GM12878 (cell line): ENCODE measurements around the gene LONRF2.

Experiments
- CTCF ChIP-seq, 3 experiments: IDR thresholded peaks in 2 of 3; conservative IDR thresholded peaks in 1 of 3; 2 replicates each; pipeline ENCODE4 v1.5.1; 2011; ENCODE audit warnings: low read depth in 3 of 3, low read length in 3 of 3, mild to moderate bottlenecking in 3 of 3, control low read depth in 2 of 3, moderate library complexity in 2 of 3, inconsistent platforms in 1 of 3, mixed read lengths in 1 of 3; ENCODE audit not compliant: control insufficient read depth in 2 of 3, insufficient read depth in 1 of 3; ENCODE audit errors: extremely low read depth in 1 of 3
- EP300 ChIP-seq, 2 experiments: fragments of 150-350 bp in 1 of 2; IDR thresholded peaks; 2 replicates each; pipeline ENCODE4 v1.6.1; 2011 to 2012; ENCODE audit warnings: low read depth in 2 of 2, low read length in 2 of 2, borderline replicate concordance in 1 of 2, improper control_type of control experiment in 1 of 2, inconsistent platforms in 1 of 2; ENCODE audit not compliant: control insufficient read depth in 1 of 2
- EZH2 ChIP-seq: IDR thresholded peaks from 2 replicates; pipeline ENCODE4 v1.6.1; 2012; ENCODE audit warnings: low read depth, mild to moderate bottlenecking, control low read depth, inconsistent platforms, low read length, borderline replicate concordance; ENCODE audit not compliant: control insufficient read depth
- HDAC6 ChIP-seq: fragments of 200-600 bp; sonication (generic); IDR thresholded peaks from one replicate; pipeline ENCODE4 v1.8.0; 2017; ENCODE audit warnings: antibody characterized with exemption; ENCODE audit not compliant: unreplicated experiment
- IKZF1 ChIP-seq: fragments of 450-650 bp; conservative IDR thresholded peaks from 2 replicates; pipeline ENCODE4 v1.6.1; 2017; ENCODE audit warnings: antibody characterized with exemption, mild to moderate bottlenecking
- MXI1 ChIP-seq: fragments of 150-350 bp; IDR thresholded peaks from 2 replicates; pipeline ENCODE4 v1.6.1; 2011; ENCODE audit warnings: low read depth, mild to moderate bottlenecking, inconsistent platforms, low read length, improper control_type of control experiment
- POLR2AphosphoS2 ChIP-seq: IDR thresholded peaks from 2 replicates; pipeline ENCODE4 v1.6.1; 2011; ENCODE audit warnings: low read depth, mild to moderate bottlenecking, low read length, improper control_type of control experiment, moderate library complexity
- POLR2AphosphoS5 ChIP-seq: IDR thresholded peaks from 2 replicates; pipeline ENCODE4 v1.6.1; 2011; ENCODE audit warnings: mild to moderate bottlenecking, low read length, inconsistent platforms
- RCOR1 ChIP-seq: conservative IDR thresholded peaks from 2 replicates; pipeline ENCODE4 v1.6.1; 2012; ENCODE audit warnings: low read depth, low read length, improper control_type of control experiment
- SREBF1 ChIP-seq: IDR thresholded peaks from 2 replicates; pipeline ENCODE4 v1.6.1; 2012; ENCODE audit warnings: mild to moderate bottlenecking, low read length
- SRF ChIP-seq, 2 experiments: IDR thresholded peaks; 2 replicates each; pipeline ENCODE4 v1.6.1; 2011; ENCODE audit warnings: low read depth in 2 of 2, low read length in 2 of 2, mild to moderate bottlenecking in 1 of 2, moderate library complexity in 1 of 2
- YY1 ChIP-seq: IDR thresholded peaks from 2 replicates; pipeline ENCODE4 v1.6.1; 2011; ENCODE audit warnings: low read depth, mild to moderate bottlenecking, low read length
- ZBTB33 ChIP-seq: fragments of 450-650 bp; IDR thresholded peaks from 2 replicates; pipeline ENCODE4 v1.6.1; 2017; ENCODE audit warnings: mild to moderate bottlenecking

GRCh38 chr2:100272841-100273329, 49.4 kb downstream of the LONRF2 start:
- no peak for TF ChIP-seq MXI1
- TF ChIP-seq CTCF (IDR thresholded peaks at IDR 0.05 in 2 of 3, conservative IDR thresholded peaks at IDR 0.05 in 1 of 3; ENCODE audit: control insufficient read depth in 2 of 3, extremely low read depth in 1 of 3, insufficient read depth in 1 of 3, low read depth in 3 of 3, low read length in 3 of 3): no peak
- TF ChIP-seq RCOR1: no peak
- no peak for TF ChIP-seq EP300 (IDR thresholded peaks at IDR 0.05; ENCODE audit: borderline replicate concordance in 1 of 2, control insufficient read depth in 1 of 2, low read depth in 2 of 2, low read length in 2 of 2)
- TF ChIP-seq EZH2: no peak
- TF ChIP-seq SREBF1: no peak
- TF ChIP-seq POLR2AphosphoS5: no peak
- no peak for TF ChIP-seq HDAC6
- TF ChIP-seq SRF (IDR thresholded peaks at IDR 0.05; ENCODE audit: low read depth in 2 of 2, low read length in 2 of 2): no peak
- TF ChIP-seq IKZF1: no peak
- no peak for TF ChIP-seq POLR2AphosphoS2
- TF ChIP-seq ZBTB33: no peak
- TF ChIP-seq YY1: no peak
